HCT116 (cell line): ENCODE measurements around the gene FAM181A. TPM values are rescaled to one million over a fixed set of nuclear protein-coding genes. Genes with fewer than 3 reads are reported as not detected.

Source experiments
- ATAC-seq: fragments of 200-7000 bp; cut with Tn5 transposase; 2 replicates; pipeline ENCODE4 v1.9.1; 2020; ENCODE audit warnings: mild to moderate bottlenecking, moderate library complexity
- BruUV-seq: library from RNA; stranded (reverse); fragments of 400-500 nt; replicated peaks from 2 replicates; lab custom pipeline; 2021; lab: Mats Ljungman, UMichigan
- CTCF ChIA-PET: fragments of 300-600 bp; sonication (Branson Sonifier 250); formaldehyde crosslinking; loops from one replicate; lab custom pipeline; 2021; ENCODE audit warnings: antibody characterized with exemption; lab: Charles Lee
- POLR2A ChIA-PET: fragments of 300-600, 350-600 bp; sonication (Branson Sonifier 250); formaldehyde crosslinking; loops from one replicate; lab custom pipeline; 2021; ENCODE audit warnings: antibody characterized with exemption; lab: Charles Lee
- RAD21 ChIA-PET, 2 experiments: fragments of 300-600 bp; sonication (Branson Sonifier 250); formaldehyde crosslinking; loops; one replicate each; lab custom pipeline; 2023; ENCODE audit warnings: low total read pairs in 2 of 2; ENCODE audit not compliant: uncharacterized antibody in 2 of 2, unreplicated experiment in 2 of 2, low non-redundant PET in 1 of 2; lab: Charles Lee
- DNase-seq: peaks from one replicate; pipeline ENCODE4 v3.0.0-alpha.2; 2010; ENCODE audit warnings: low read depth, low spot score
- H2AFZ ChIP-seq: fragments of 200-600 bp; shearing (Covaris generic), sonication (generic); 2 replicates; pipeline ENCODE4 v1.6.1; 2017; ENCODE audit warnings: low read depth, mixed run types, mixed read lengths, antibody characterized with exemption, low read length; ENCODE audit not compliant: poor library complexity, severe bottlenecking
- H3K27ac ChIP-seq: 2 replicates; pipeline ENCODE4 v1.5.1; 2012; ENCODE audit warnings: low read depth, low read length
- H3K27me3 ChIP-seq: fragments of 200-600 bp; sonication (generic); 2 replicates; pipeline ENCODE4 v1.6.1; 2016; ENCODE audit warnings: mixed run types, low read length, mixed read lengths; ENCODE audit not compliant: insufficient read depth
- H3K36me3 ChIP-seq, 2 experiments: fragments of 200-500 bp in 1 of 2; fragments of 200-600 bp in 1 of 2; sonication (Bioruptor generic) in 1 of 2; sonication (generic) in 1 of 2; 2 replicates each; pipeline versions ENCODE4 v1.5.1 to v1.6.1; 2014 to 2016; ENCODE audit warnings: low read length in 2 of 2, inconsistent platforms in 1 of 2, mixed read lengths in 1 of 2, mixed run types in 1 of 2; ENCODE audit not compliant: insufficient read depth in 2 of 2, control insufficient read depth in 1 of 2
- H3K4me1 ChIP-seq, 2 experiments: fragments of 200-600 bp in 1 of 2; sonication (generic) in 1 of 2; 2 replicates each; pipeline versions ENCODE4 v1.5.1 to v1.6.1; 2012 to 2017; ENCODE audit warnings: low read length in 2 of 2, inconsistent platforms in 1 of 2, mild to moderate bottlenecking in 1 of 2, mixed read lengths in 1 of 2, mixed run types in 1 of 2, moderate library complexity in 1 of 2; ENCODE audit not compliant: insufficient read depth in 2 of 2, control insufficient read depth in 1 of 2
- H3K4me2 ChIP-seq: fragments of 200-600 bp; sonication (generic); 2 replicates; pipeline ENCODE4 v1.6.1; 2017; ENCODE audit warnings: mixed run types, low read length, mixed read lengths
- H3K4me3 ChIP-seq, 2 experiments: fragments of 200-600 bp in 1 of 2; sonication (generic) in 1 of 2; replicated peaks in 1 of 2; 2 replicates each; pipeline ENCODE4 v1.5.1; 2011 to 2016; ENCODE audit warnings: low read length in 2 of 2, control low read depth in 1 of 2, low read depth in 1 of 2, mild to moderate bottlenecking in 1 of 2, mixed read lengths in 1 of 2, mixed run types in 1 of 2
- H3K79me2 ChIP-seq: fragments of 200-600 bp; sonication (generic); 2 replicates; pipeline ENCODE4 v1.6.1; 2017; ENCODE audit warnings: mild to moderate bottlenecking, mixed run types, low read length, moderate library complexity, mixed read lengths; ENCODE audit not compliant: insufficient read depth
- H3K9ac ChIP-seq: fragments of 200-600 bp; sonication (generic); 2 replicates; pipeline ENCODE4 v1.6.1; 2016; ENCODE audit warnings: low read length, mixed read lengths
- H3K9me2 ChIP-seq: fragments of 200-600 bp; sonication (generic), shearing (Covaris generic); 2 replicates; pipeline ENCODE4 v1.6.1; 2017; ENCODE audit warnings: mixed run types, mild to moderate bottlenecking, moderate library complexity; ENCODE audit not compliant: insufficient read depth
- H3K9me3 ChIP-seq, 2 experiments: fragments of 200-500 bp in 1 of 2; fragments of 200-600 bp in 1 of 2; sonication (Bioruptor generic) in 1 of 2; sonication (generic) in 1 of 2; 2 replicates each; pipeline ENCODE4 v1.6.1; 2014 to 2017; ENCODE audit warnings: low read length in 2 of 2, mixed read lengths in 2 of 2, inconsistent platforms in 1 of 2, low read depth in 1 of 2, mild to moderate bottlenecking in 1 of 2, mixed run types in 1 of 2, moderate library complexity in 1 of 2; ENCODE audit not compliant: control insufficient read depth in 1 of 2, insufficient read depth in 1 of 2
- H4K20me1 ChIP-seq: fragments of 200-600 bp; sonication (generic), shearing (Covaris generic); 2 replicates; pipeline ENCODE4 v1.6.1; 2017; ENCODE audit warnings: mixed run types, mild to moderate bottlenecking, moderate library complexity; ENCODE audit not compliant: insufficient read depth
- ATF3 ChIP-seq: IDR thresholded peaks from 2 replicates; pipeline ENCODE4 v1.6.1; 2012
- CTCF ChIP-seq, 3 experiments: fragments of 200-600 bp in 1 of 3; sonication (generic) in 1 of 3; IDR thresholded peaks in 2 of 3; conservative IDR thresholded peaks in 1 of 3; 2 replicates each; pipeline ENCODE4 v1.5.1; 2012 to 2017; ENCODE audit warnings: low read depth in 2 of 3, low read length in 2 of 3, antibody characterized with exemption in 1 of 3, borderline replicate concordance in 1 of 3, control low read depth in 1 of 3, mild to moderate bottlenecking in 1 of 3, mixed read lengths in 1 of 3, mixed run types in 1 of 3, moderate library complexity in 1 of 3; ENCODE audit not compliant: insufficient read depth in 1 of 3
- EGR1 ChIP-seq: IDR thresholded peaks from 2 replicates; pipeline ENCODE4 v1.6.1; 2012; ENCODE audit warnings: low read depth
- EZH2 ChIP-seq: fragments of 200-600 bp; sonication (generic); IDR thresholded peaks from 2 replicates; pipeline ENCODE4 v1.6.1; 2017; ENCODE audit warnings: antibody characterized with exemption, mixed run types
- FOSL1 ChIP-seq: IDR thresholded peaks from 2 replicates; pipeline ENCODE4 v1.6.1; 2012; ENCODE audit warnings: low read depth
- MAX ChIP-seq: IDR thresholded peaks from 2 replicates; pipeline ENCODE4 v1.6.1; 2012
- POLR2A ChIP-seq: IDR thresholded peaks from 2 replicates; pipeline ENCODE4 v1.7.0; 2011; ENCODE audit warnings: borderline replicate concordance; ENCODE audit not compliant: insufficient read depth, insufficient read length; ENCODE audit errors: extremely low read depth
- POLR2AphosphoS5 ChIP-seq: IDR thresholded peaks from 2 replicates; pipeline ENCODE4 v1.6.1; 2011; ENCODE audit warnings: mild to moderate bottlenecking, low read depth, low read length, moderate library complexity
- RAD21 ChIP-seq: IDR thresholded peaks from 2 replicates; pipeline ENCODE4 v1.6.1; 2012; ENCODE audit warnings: low read depth, mild to moderate bottlenecking
- SP1 ChIP-seq: IDR thresholded peaks from 2 replicates; pipeline ENCODE4 v1.6.1; 2012; ENCODE audit warnings: low read depth
- SRF ChIP-seq: IDR thresholded peaks from 2 replicates; pipeline ENCODE4 v1.6.1; 2012; ENCODE audit warnings: low read depth
- TCF7L2 ChIP-seq: IDR thresholded peaks from 2 replicates; pipeline ENCODE4 v1.7.0; 2011; ENCODE audit warnings: borderline replicate concordance, inconsistent platforms; ENCODE audit not compliant: insufficient read depth, insufficient read length; ENCODE audit errors: extremely low read depth
- YY1 ChIP-seq: IDR thresholded peaks from 2 replicates; pipeline ENCODE4 v1.6.1; 2011; ENCODE audit warnings: low read length, low read depth, moderate library complexity, mild to moderate bottlenecking; ENCODE audit not compliant: insufficient replicate concordance; ENCODE audit errors: extremely low read depth
- intact Hi-C: fragments of 100-400 bp; cut with micrococcal nuclease; formaldehyde crosslinking; loops from 2 replicates; pipeline ENCODE4 v1.10.0; 2022
- total RNA-seq: library from RNA; stranded (reverse); gene quantifications from one replicate; pipeline ENCODE4 v1.2.1, GENCODE V29; 2021; ENCODE audit not compliant: unreplicated experiment

FAM181A gene
- total RNA-seq, 1 experiment from 2014 or later = not detected

- no peak for DNase-seq
- Histone ChIP-seq H4K20me1 (no peaks in the 10 kb centered on the region), H3K4me2 (no peak within 1 kb of the TSS), H3K79me2 (no peaks in the 10 kb centered on the region), H3K4me3 (no peak within 1 kb of the TSS), H3K9me3 (no peaks in the 10 kb centered on the region), H3K36me3 (no peaks in the 10 kb centered on the region), H3K27me3 (no peaks in the 10 kb centered on the region), H3K9me2 (no peaks in the 10 kb centered on the region)
- POLR2A ChIA-PET = no interaction called here
- CTCF ChIA-PET = no interaction called here
- no TSS peak for BruUV-seq
- no peak for ATAC-seq
- TF ChIP-seq ATF3 (no peak), YY1 (no peak), SRF (no peak), CTCF (IDR thresholded peaks at IDR 0.05 in 2 of 3, conservative IDR thresholded peaks at IDR 0.05 in 1 of 3; ENCODE audit: borderline replicate concordance in 1 of 3, insufficient read depth in 1 of 3, low read depth in 2 of 3, low read length in 2 of 3) (no peak), MAX (no peak)
- TF ChIP-seq, all 23 proteins: peak for 0
- RAD21 ChIA-PET = no interaction called here
- Histone ChIP-seq H3K4me1 (no peaks in the 10 kb centered on the region), H3K27ac (no peak within 1 kb of the TSS), H3K9ac (no peak within 1 kb of the TSS), H2AFZ (no peak within 1 kb of the TSS)
- intact Hi-C loops = no loop called here
Observed at GRCh38 chr14:93976477-93977057, 49.4 kb downstream of the FAM181A start, which contains the start of gene ASB2. Gene ASB2, minus strand, starts transcription at chr14:93976570. Its CDS starts 12,031 bp downstream, at chr14:93964539.

GRCh38 chr14:93977171-93977570, 50.0 kb downstream of the FAM181A start:
- H4K20me1 ChIP-seq = no peaks in the 10 kb centered on the region
- no peaks in the 10 kb centered on the region for H3K9me3 ChIP-seq
- H3K36me3 ChIP-seq = no peaks in the 10 kb centered on the region
- H3K79me2 ChIP-seq = no peaks in the 10 kb centered on the region
- BruUV-seq = no TSS peak
- no peak overlapping the region for H3K4me3 ChIP-seq
- intact Hi-C loops = no loop called here
- ATAC-seq (no peak), DNase-seq (no peak)
- no peak overlapping the region for H3K27ac ChIP-seq
- CTCF ChIA-PET = no interaction called here
- no peaks in the 10 kb centered on the region for H3K9me2 ChIP-seq
- H3K27me3 ChIP-seq = no peaks in the 10 kb centered on the region
- no peak overlapping the region for H3K9ac ChIP-seq
- H2AFZ ChIP-seq = no peak overlapping the region
- no peaks in the 10 kb centered on the region for H3K4me1 ChIP-seq
- H3K4me2 ChIP-seq = no peak overlapping the region
- POLR2A ChIA-PET = no interaction called here
- RAD21 ChIA-PET = no interaction called here
- TF ChIP-seq FOSL1 (no peak), POLR2AphosphoS5 (no peak), CTCF (IDR thresholded peaks at IDR 0.05 in 2 of 3, conservative IDR thresholded peaks at IDR 0.05 in 1 of 3; ENCODE audit: borderline replicate concordance in 1 of 3, insufficient read depth in 1 of 3, low read depth in 2 of 3, low read length in 2 of 3) (no peak), POLR2A (no peak), TCF7L2 (no peak), EZH2 (no peak), RAD21 (no peak), YY1 (no peak), SP1 (no peak), EGR1 (no peak)
